Astrocyte (in vitro differentiated cells and primary cell): ENCODE results near the gene ADAMTS13. TPM values are rescaled to one million over a fixed set of nuclear protein-coding genes. Genes with fewer than 3 reads are reported as not detected.

Source experiments
- DNase-seq: peaks from one replicate; pipeline ENCODE4 v3.0.0-alpha.2; 2010; ENCODE audit warnings: low read depth
- FAIRE-seq: peaks from 2 replicates; lab custom pipeline; 2011; peaks lifted over from hg19 to GRCh38; lab: Jason Lieb, UNC
- H2AFZ ChIP-seq: 2 replicates; pipeline ENCODE4 v1.6.0; 2012; ENCODE audit warnings: low read depth, low read length, inconsistent platforms
- H3K27ac ChIP-seq: 2 replicates; pipeline ENCODE4 v1.5.1; 2011; ENCODE audit warnings: low read depth, low read length, inconsistent platforms
- H3K27me3 ChIP-seq: 2 replicates; pipeline ENCODE4 v1.6.0; 2011; ENCODE audit warnings: low read length, inconsistent platforms; ENCODE audit not compliant: insufficient read depth
- H3K36me3 ChIP-seq: 2 replicates; pipeline ENCODE4 v1.5.1; 2011; ENCODE audit warnings: low read length, inconsistent platforms; ENCODE audit not compliant: insufficient read depth
- H3K4me1 ChIP-seq: 2 replicates; pipeline ENCODE4 v1.5.1; 2011; ENCODE audit warnings: low read length, inconsistent platforms; ENCODE audit not compliant: insufficient read depth
- H3K4me2 ChIP-seq: 2 replicates; pipeline ENCODE4 v1.6.0; 2012; ENCODE audit warnings: low read length, inconsistent platforms
- H3K4me3 ChIP-seq: 2 replicates; pipeline ENCODE4 v1.5.1; 2011; ENCODE audit warnings: low read depth, mild to moderate bottlenecking, low read length, inconsistent platforms; ENCODE audit not compliant: insufficient read depth
- H3K79me2 ChIP-seq: 2 replicates; pipeline ENCODE4 v1.6.0; 2012; ENCODE audit warnings: mild to moderate bottlenecking, low read length, inconsistent platforms; ENCODE audit not compliant: insufficient read depth
- H3K9ac ChIP-seq: 2 replicates; pipeline ENCODE4 v1.6.0; 2012; ENCODE audit warnings: mild to moderate bottlenecking, low read length, inconsistent platforms
- H3K9me3 ChIP-seq: 2 replicates; pipeline ENCODE4 v1.5.1; 2012; ENCODE audit warnings: low read depth, mild to moderate bottlenecking, low read length, inconsistent platforms; ENCODE audit not compliant: insufficient read depth
- H4K20me1 ChIP-seq: 2 replicates; pipeline ENCODE4 v1.6.0; 2012; ENCODE audit warnings: low read length, inconsistent platforms; ENCODE audit not compliant: insufficient read depth
- H3K27ac Mint-ChIP-seq: one replicate; pipeline ENCODE4 v1.8.0; 2021; ENCODE audit warnings: mild to moderate bottlenecking, mixed read lengths; ENCODE audit not compliant: unreplicated experiment
- H3K27me3 Mint-ChIP-seq: one replicate; pipeline ENCODE4 v1.8.0; 2021; ENCODE audit warnings: low read depth, mixed read lengths; ENCODE audit not compliant: unreplicated experiment
- H3K36me3 Mint-ChIP-seq: one replicate; pipeline ENCODE4 v1.8.0; 2021; ENCODE audit warnings: low read depth, mixed read lengths; ENCODE audit not compliant: unreplicated experiment
- H3K4me1 Mint-ChIP-seq: one replicate; pipeline ENCODE4 v1.8.0; 2021; ENCODE audit warnings: low read depth, mixed read lengths; ENCODE audit not compliant: unreplicated experiment
- H3K4me3 Mint-ChIP-seq: one replicate; pipeline ENCODE4 v1.8.0; 2021; ENCODE audit warnings: mild to moderate bottlenecking, moderate library complexity, mixed read lengths; ENCODE audit not compliant: unreplicated experiment
- H3K9me3 Mint-ChIP-seq: one replicate; pipeline ENCODE4 v1.8.0; 2021; ENCODE audit warnings: mild to moderate bottlenecking, mixed read lengths; ENCODE audit not compliant: unreplicated experiment
- CTCF ChIP-seq: IDR thresholded peaks from 2 replicates; pipeline ENCODE4 v1.5.1; 2011; ENCODE audit warnings: low read depth, mild to moderate bottlenecking, inconsistent platforms, low read length, moderate library complexity; ENCODE audit not compliant: insufficient read depth
- EZH2 ChIP-seq: IDR thresholded peaks from 2 replicates; pipeline ENCODE4 v1.6.1; 2012; ENCODE audit warnings: mild to moderate bottlenecking, low read length, inconsistent platforms; ENCODE audit not compliant: insufficient read depth
- total RNA-seq: library from RNA; stranded (reverse); gene quantifications from 2 replicates; pipeline ENCODE4 v1.2.1, GENCODE V29; 2021

The ADAMTS13 gene
- total RNA-seq, 1 donor from 2014 or later = 5.6 TPM

DNA sequence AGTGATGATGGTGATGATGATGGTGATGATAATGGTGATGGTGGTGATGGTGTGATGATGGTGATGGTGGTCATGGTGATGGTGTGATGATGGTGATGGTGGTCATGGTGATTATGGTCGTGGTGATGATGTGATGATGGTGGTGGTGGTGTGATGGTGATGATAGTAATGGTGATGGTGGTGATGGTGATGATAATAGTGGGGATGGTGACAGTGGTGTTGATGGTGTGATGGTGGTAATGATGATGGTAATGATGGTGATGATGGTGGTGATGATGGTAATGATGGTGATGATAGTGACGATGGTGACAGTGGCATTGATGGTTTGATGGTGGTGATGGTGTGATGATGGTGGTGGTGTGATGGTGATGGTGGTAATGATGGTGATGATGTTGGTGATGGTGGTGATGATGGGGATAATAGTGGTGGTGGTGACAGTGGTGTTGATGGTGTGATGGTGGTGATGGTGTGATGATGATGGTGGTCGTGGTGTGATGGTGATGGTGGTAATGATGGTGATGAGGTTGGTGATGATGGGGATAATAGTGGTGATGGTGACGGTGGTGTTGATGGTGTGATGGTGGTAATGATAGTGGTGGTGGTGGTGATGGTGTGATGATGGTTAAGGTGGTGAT, 39.5 kb upstream of the ADAMTS13 start:
- Histone ChIP-seq H4K20me1 (no peaks in the 10 kb centered on the region), H3K9me3 (peaks cover 5% of the 10 kb centered on the region), H3K79me2 (no peaks in the 10 kb centered on the region), H3K4me2 (no peak overlapping the region), H3K4me1 (no peaks in the 10 kb centered on the region), H3K4me3 (no peak overlapping the region), H2AFZ (no peak overlapping the region), H3K27me3 (no peaks in the 10 kb centered on the region), H3K36me3 (no peaks in the 10 kb centered on the region), H3K9ac (no peak overlapping the region), H3K27ac (no peak overlapping the region)
- Mint-ChIP-seq H3K27me3 (peaks cover 8% of the 10 kb centered on the region), H3K36me3 (no peaks in the 10 kb centered on the region), H3K27ac (no peak overlapping the region), H3K4me1 (no peaks in the 10 kb centered on the region), H3K9me3 (peaks cover 1% of the 10 kb centered on the region), H3K4me3 (no peak overlapping the region)
- DNase-seq (no peak), FAIRE-seq (no peak)
- TF ChIP-seq CTCF (no peak), EZH2 (no peak)

DNA sequence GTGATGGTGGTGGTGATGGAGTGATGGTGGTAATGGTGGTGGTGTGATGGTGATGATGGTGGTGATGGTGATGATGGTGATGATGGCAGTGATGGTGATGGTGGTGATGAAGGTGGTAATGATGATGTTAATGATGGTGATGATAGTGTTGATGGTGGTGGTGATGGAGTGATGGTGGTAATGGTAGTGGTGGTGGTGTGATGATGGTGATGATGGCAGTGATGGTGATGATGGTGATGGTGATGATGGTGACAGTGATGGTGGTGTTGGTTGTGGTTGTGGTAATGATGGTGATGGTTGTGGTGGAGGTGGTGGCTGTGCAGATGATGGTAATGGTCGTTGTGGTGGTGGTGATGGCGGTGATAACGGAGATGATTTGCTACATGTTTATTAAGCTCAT, 38.7 kb upstream of the ADAMTS13 start:
- H3K4me3 Mint-ChIP-seq = no peak overlapping the region
- Histone ChIP-seq H3K4me1 (no peaks in the 10 kb centered on the region), H3K4me2 (no peak overlapping the region), H3K79me2 (no peaks in the 10 kb centered on the region), H3K27me3 (no peaks in the 10 kb centered on the region), H3K27ac (no peak overlapping the region), H3K9me3 (peaks cover 5% of the 10 kb centered on the region), H3K4me3 (no peak overlapping the region), H3K9ac (no peak overlapping the region), H2AFZ (no peak overlapping the region), H4K20me1 (no peaks in the 10 kb centered on the region), H3K36me3 (no peaks in the 10 kb centered on the region)
- peaks cover 1% of the 10 kb centered on the region for H3K9me3 Mint-ChIP-seq
- no peak for TF ChIP-seq EZH2
- no peak for TF ChIP-seq CTCF
- FAIRE-seq (no peak), DNase-seq (no peak)
- H3K27me3 Mint-ChIP-seq = peaks cover 14% of the 10 kb centered on the region
- H3K4me1 Mint-ChIP-seq = no peaks in the 10 kb centered on the region
- no peak overlapping the region for H3K27ac Mint-ChIP-seq
- no peaks in the 10 kb centered on the region for H3K36me3 Mint-ChIP-seq

DNA sequence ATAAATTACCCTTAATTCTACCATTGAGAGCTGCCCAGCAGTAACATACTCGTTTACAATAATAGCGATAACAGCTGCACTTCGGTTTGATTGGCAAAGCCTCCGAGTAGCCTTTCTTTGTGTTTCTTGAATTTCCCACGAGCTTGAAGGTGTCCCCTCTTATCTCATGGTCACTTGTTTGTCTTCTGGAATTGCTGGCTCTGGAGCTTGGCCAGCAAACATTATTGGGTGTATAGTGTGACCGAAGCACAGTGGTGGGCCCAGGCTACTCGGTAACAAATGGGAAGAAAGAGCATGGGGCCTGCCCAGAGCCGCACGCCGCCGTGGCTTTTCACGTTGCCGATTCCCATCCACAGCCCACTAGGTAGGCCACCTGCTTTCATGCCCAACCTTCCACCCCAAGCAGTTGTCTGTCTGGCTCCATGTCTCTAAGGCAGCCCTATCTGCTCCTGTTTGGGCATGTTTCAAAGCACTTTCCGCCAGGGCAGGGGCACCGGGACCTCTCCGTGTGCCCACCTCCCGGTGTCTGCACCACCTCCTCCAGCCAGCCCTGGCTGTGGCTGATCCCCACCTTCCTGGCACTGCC, 37.3 kb upstream of the ADAMTS13 start:
- Histone ChIP-seq H3K27ac (no peak overlapping the region), H3K4me1 (no peaks in the 10 kb centered on the region), H3K4me3 (no peak overlapping the region), H3K79me2 (no peaks in the 10 kb centered on the region), H3K27me3 (no peaks in the 10 kb centered on the region), H3K9ac (no peak overlapping the region), H3K9me3 (peaks cover 5% of the 10 kb centered on the region), H2AFZ (no peak overlapping the region), H3K4me2 (no peak overlapping the region), H4K20me1 (no peaks in the 10 kb centered on the region), H3K36me3 (no peaks in the 10 kb centered on the region)
- Mint-ChIP-seq H3K4me1 (no peaks in the 10 kb centered on the region), H3K27ac (no peak overlapping the region), H3K27me3 (peaks cover 22% of the 10 kb centered on the region), H3K4me3 (no peak overlapping the region), H3K9me3 (peaks cover 1% of the 10 kb centered on the region), H3K36me3 (no peaks in the 10 kb centered on the region)
- TF ChIP-seq EZH2 (no peak), CTCF (no peak)
- DNase-seq (no peak), FAIRE-seq (no peak)
